Endothelial cell of umbilical vein (primary cell): Measurements from ENCODE around the gene ZNF804B. TPM values are rescaled to one million over a fixed set of nuclear protein-coding genes. Genes with fewer than 3 reads are reported as not detected.

Experiments used
- BruUV-seq: library from RNA; stranded (reverse); fragments of 400-500 nt; replicated peaks from 2 replicates; lab custom pipeline; 2021; lab: Mats Ljungman, UMichigan
- CTCF ChIA-PET: fragments of 300-600, 350-600 bp; sonication (Branson Sonifier 250); formaldehyde crosslinking; loops from one replicate; lab custom pipeline; 2021; ENCODE audit warnings: antibody characterized with exemption, inconsistent platforms; lab: Charles Lee
- POLR2A ChIA-PET: fragments of 300-600, 350-600 bp; sonication (Branson Sonifier 250); formaldehyde crosslinking; loops from one replicate; lab custom pipeline; 2021; ENCODE audit warnings: antibody characterized with exemption, inconsistent platforms; lab: Charles Lee
- DNase-seq: peaks from one replicate; pipeline ENCODE4 v3.0.0-alpha.2; 2011; ENCODE audit warnings: low read depth, low spot score
- FAIRE-seq: peaks from 2 replicates; lab custom pipeline; 2011; peaks lifted over from hg19 to GRCh38; lab: Jason Lieb, UNC
- H2AFZ ChIP-seq: 2 replicates; pipeline ENCODE4 v1.6.0; 2012; ENCODE audit warnings: low read depth, low read length, control low read depth, inconsistent platforms
- H3K27ac ChIP-seq: 2 replicates; pipeline ENCODE4 v1.5.1; 2011; ENCODE audit warnings: low read depth, mild to moderate bottlenecking, control low read depth, low read length, moderate library complexity; ENCODE audit not compliant: insufficient read depth
- H3K27me3 ChIP-seq, 2 experiments: 2 replicates each; pipeline versions ENCODE4 v1.6.0 to v1.6.1; 2011; ENCODE audit warnings: low read length in 2 of 2, mixed read lengths in 1 of 2; ENCODE audit not compliant: control insufficient read depth in 2 of 2, insufficient read depth in 2 of 2
- H3K36me3 ChIP-seq, 2 experiments: 2 replicates in 1 of 2; 3 replicates in 1 of 2; pipeline ENCODE4 v1.5.1; 2011; ENCODE audit warnings: low read length in 2 of 2, mild to moderate bottlenecking in 1 of 2, moderate library complexity in 1 of 2; ENCODE audit not compliant: control insufficient read depth in 2 of 2, insufficient read depth in 2 of 2; ENCODE audit errors: extremely low read depth in 1 of 2
- H3K4me1 ChIP-seq: 3 replicates; pipeline ENCODE4 v1.5.1; 2011; ENCODE audit warnings: mild to moderate bottlenecking, low read length; ENCODE audit not compliant: control insufficient read depth, insufficient read depth; ENCODE audit errors: extremely low read depth
- H3K4me2 ChIP-seq: 2 replicates; pipeline ENCODE4 v1.6.1; 2011; ENCODE audit warnings: low read length, control low read depth, mixed read lengths; ENCODE audit not compliant: insufficient read depth
- H3K4me3 ChIP-seq, 3 experiments: fragments of 200-600 bp in 1 of 3; sonication (generic), shearing (Covaris generic) in 1 of 3; replicated peaks in 1 of 3; 2 replicates each; pipeline ENCODE4 v1.5.1; 2011 to 2016; ENCODE audit warnings: control low read depth in 3 of 3, low read length in 3 of 3, mild to moderate bottlenecking in 2 of 3, inconsistent platforms in 1 of 3, low read depth in 1 of 3, moderate library complexity in 1 of 3; ENCODE audit not compliant: insufficient read depth in 1 of 3
- H3K79me2 ChIP-seq: 2 replicates; pipeline ENCODE4 v1.6.0; 2012; ENCODE audit warnings: low read length, inconsistent platforms; ENCODE audit not compliant: control insufficient read depth, insufficient read depth
- H3K9ac ChIP-seq: replicated peaks from 2 replicates; pipeline ENCODE3; 2011; ENCODE audit warnings: low read length, control low read depth; ENCODE audit not compliant: insufficient read depth; ENCODE audit errors: extremely low read depth
- H3K9me1 ChIP-seq: replicated peaks from 3 replicates; pipeline ENCODE4 v1.6.0; 2011; ENCODE audit warnings: mild to moderate bottlenecking, low read length; ENCODE audit not compliant: control insufficient read depth, insufficient read depth; ENCODE audit errors: extremely low read depth
- H3K9me3 ChIP-seq: replicated peaks from 2 replicates; pipeline ENCODE4 v1.5.1; 2012; ENCODE audit warnings: low read length, inconsistent platforms; ENCODE audit not compliant: control insufficient read depth, insufficient read depth
- H4K20me1 ChIP-seq: replicated peaks from 2 replicates; pipeline ENCODE3; 2011; ENCODE audit warnings: mild to moderate bottlenecking, low read length; ENCODE audit not compliant: control insufficient read depth, insufficient read depth; ENCODE audit errors: extremely low read depth
- CTCF ChIP-seq, 2 donors: IDR thresholded peaks; 1 replicate in 1 of 2; 2 replicates in 1 of 2; pipeline ENCODE4 v1.5.1; 2011; ENCODE audit warnings: low read length in 2 of 2, mild to moderate bottlenecking in 2 of 2, moderate library complexity in 2 of 2, control low read depth in 1 of 2, inconsistent platforms in 1 of 2, low read depth in 1 of 2; ENCODE audit not compliant: insufficient read depth in 1 of 2; ENCODE audit errors: extremely low read depth in 1 of 2
- EZH2 ChIP-seq: IDR thresholded peaks from 2 replicates; pipeline ENCODE4 v1.6.1; 2012; ENCODE audit warnings: borderline replicate concordance, low read depth, mild to moderate bottlenecking, moderate library complexity, low read length, inconsistent platforms; ENCODE audit not compliant: severe bottlenecking
- FOS ChIP-seq: IDR thresholded peaks from 2 replicates; pipeline ENCODE4 v1.6.1; 2011; ENCODE audit warnings: mild to moderate bottlenecking, low read length, moderate library complexity, borderline replicate concordance; ENCODE audit not compliant: insufficient read depth
- GATA2 ChIP-seq: IDR thresholded peaks from 2 replicates; pipeline ENCODE4 v1.7.0; 2011; ENCODE audit warnings: low read depth, mild to moderate bottlenecking, moderate library complexity, mixed read lengths, low read length; ENCODE audit not compliant: insufficient read length, insufficient read depth
- JUN ChIP-seq: IDR thresholded peaks from 2 replicates; pipeline ENCODE4 v1.6.1; 2011; ENCODE audit warnings: borderline replicate concordance, low read depth; ENCODE audit not compliant: insufficient read length, insufficient read depth
- MYC ChIP-seq: IDR thresholded peaks from one replicate; pipeline ENCODE4 v1.6.1; 2011; ENCODE audit warnings: mild to moderate bottlenecking, low read depth, low read length
- POLR2A ChIP-seq: IDR thresholded peaks from 2 replicates; pipeline ENCODE4 v1.6.1; 2012; ENCODE audit warnings: low read depth, mild to moderate bottlenecking, control low read depth, low read length
- POLR2AphosphoS5 ChIP-seq: IDR thresholded peaks from 2 replicates; pipeline ENCODE4 v1.6.1; 2012; ENCODE audit warnings: low read depth, mild to moderate bottlenecking, control low read depth, low read length, moderate library complexity; ENCODE audit not compliant: insufficient read depth
- dilution Hi-C: fragments of 300-500 bp; cut with MboI; formaldehyde crosslinking; loops from one replicate; pipeline ENCODE4 v1.15.0; 2019; ENCODE audit warnings: low sequenced_read_pairs; ENCODE audit not compliant: extremely low pct_ligation_motif_present
- intact Hi-C: fragments of 100-400 bp; cut with micrococcal nuclease; formaldehyde crosslinking; loops from one replicate; pipeline ENCODE4 v1.10.0; 2022
- polyA plus RNA-seq, 4 experiments: library from polyadenylated mRNA; depleted of rRNA in 3 of 4; stranded (reverse) in 3 of 4; unstranded in 1 of 4; fragments of >200 nt; gene quantifications; 2 replicates each; pipeline versions ENCODE4 v1.2.1 to v1.2.3, GENCODE V29; 2011 to 2012; ENCODE audit warnings: missing spikeins in 1 of 4
- total RNA-seq: library from RNA; stranded (reverse); gene quantifications from 2 replicates; pipeline ENCODE4 v1.2.3, GENCODE V29; 2021
- TF ChIP-seq, protein P1 (sequence below): IDR thresholded peaks from 2 replicates; pipeline ENCODE4 v1.6.1; 2011; ENCODE audit not compliant: insufficient read depth, insufficient read length

The ZNF804B gene
- total and polyA plus RNA-seq, 2 donors (not counting 3 experiments of a cell fraction or from before 2014, with no cell fraction given), result not detected

GRCh38 chr7:89335490-89335889, 576.0 kb downstream of the ZNF804B start:
- DNase-seq (no peak), FAIRE-seq (no peak)
- dilution Hi-C loops, result no loop called here
- H3K9me3 ChIP-seq, result no peaks in the 10 kb centered on the region
- no peak overlapping the region for H3K27ac ChIP-seq
- intact Hi-C loops, result no loop called here
- POLR2A ChIA-PET, result no interaction called here
- no peaks in the 10 kb centered on the region for H4K20me1 ChIP-seq
- no peak overlapping the region for H3K4me2 ChIP-seq
- CTCF ChIA-PET, result no interaction called here
- H3K27me3 ChIP-seq, result no peaks in the 10 kb centered on the region
- H3K79me2 ChIP-seq, result no peaks in the 10 kb centered on the region
- H3K36me3 ChIP-seq, result no peaks in the 10 kb centered on the region
- TF ChIP-seq POLR2A, result no peak
- TF ChIP-seq JUN, result no peak
- TF ChIP-seq, protein P1, sequence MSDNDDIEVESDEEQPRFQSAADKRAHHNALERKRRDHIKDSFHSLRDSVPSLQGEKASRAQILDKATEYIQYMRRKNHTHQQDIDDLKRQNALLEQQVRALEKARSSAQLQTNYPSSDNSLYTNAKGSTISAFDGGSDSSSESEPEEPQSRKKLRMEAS, result no peak
- TF ChIP-seq EZH2, result no peak
- TF ChIP-seq FOS, result no peak
- TF ChIP-seq CTCF (IDR thresholded peaks at IDR 0.05; ENCODE audit: extremely low read depth in 1 of 2, insufficient read depth in 1 of 2, low read depth in 1 of 2, low read length in 2 of 2), result no peak
- no peak for TF ChIP-seq MYC
- TF ChIP-seq POLR2AphosphoS5, result no peak
- TF ChIP-seq GATA2, result no peak
- BruUV-seq, result no TSS peak
- no peak overlapping the region for H2AFZ ChIP-seq
- H3K4me1 ChIP-seq, result no peaks in the 10 kb centered on the region
- H3K4me3 ChIP-seq, result no peak overlapping the region
- H3K9me1 ChIP-seq, result no peaks in the 10 kb centered on the region
- no peak overlapping the region for H3K9ac ChIP-seq
